Activated CD8-positive, alpha-beta T cell treated with anti-CD3 and anti-CD28 coated beads, Interleukin-2, amount 10 ng/mL, durations not matched to agents 7 days and 5 days (primary cell): ENCODE data around the gene SLC25A30. TPM values are rescaled to one million over a fixed set of nuclear protein-coding genes. Genes with fewer than 3 reads are reported as not detected.
A peak's percentile ranks its signal among the peaks of the same experiment; 100 is the strongest.
"Not testable (repeated sequence)": the region's sequence is repeated elsewhere in the genome, so short reads cannot be mapped to it uniquely, and the experiment has no call there.

Experiments used
- ATAC-seq: fragments of 150-1000 bp; cut with Tn5 transposase; one replicate; pipeline ENCODE4 v1.10.0; 2021; ENCODE audit warnings: moderate library complexity
- CTCF ChIA-PET: fragments of 350-600 bp; sonication (Branson Sonifier 250); formaldehyde crosslinking; loops from one replicate; lab custom pipeline; 2021; ENCODE audit warnings: antibody characterized with exemption; lab: Charles Lee
- POLR2A ChIA-PET: fragments of 350-600 bp; sonication (Branson Sonifier 250); formaldehyde crosslinking; loops from one replicate; lab custom pipeline; 2021; ENCODE audit warnings: antibody characterized with exemption; lab: Charles Lee
- DNase-seq: peaks from one replicate; pipeline ENCODE4 v3.0.0-alpha.2; 2020
- H3K27ac Mint-ChIP-seq: one replicate; pipeline ENCODE4 v1.8.0; 2021; ENCODE audit warnings: mild to moderate bottlenecking, mixed read lengths
- H3K27me3 Mint-ChIP-seq: one replicate; pipeline ENCODE4 v1.8.0; 2021; ENCODE audit warnings: low read depth, mixed read lengths
- H3K36me3 Mint-ChIP-seq: one replicate; pipeline ENCODE4 v1.8.0; 2021; ENCODE audit warnings: low read depth, mixed read lengths
- H3K4me1 Mint-ChIP-seq: one replicate; pipeline ENCODE4 v1.8.0; 2021; ENCODE audit warnings: low read depth, mixed read lengths
- H3K4me3 Mint-ChIP-seq: one replicate; pipeline ENCODE4 v1.8.0; 2021; ENCODE audit warnings: mild to moderate bottlenecking, mixed read lengths
- H3K9me3 Mint-ChIP-seq: one replicate; pipeline ENCODE4 v1.8.0; 2022; ENCODE audit warnings: mixed read lengths; ENCODE audit not compliant: insufficient read depth
- total RNA-seq, 2 experiments: library from RNA; stranded (reverse); gene quantifications; one replicate each; pipeline ENCODE4 v1.2.3, GENCODE V29; 2021

The SLC25A30 gene
- total RNA-seq, 2 experiments from 2014 or later, result 19.0 to 19.7 TPM

DNA sequence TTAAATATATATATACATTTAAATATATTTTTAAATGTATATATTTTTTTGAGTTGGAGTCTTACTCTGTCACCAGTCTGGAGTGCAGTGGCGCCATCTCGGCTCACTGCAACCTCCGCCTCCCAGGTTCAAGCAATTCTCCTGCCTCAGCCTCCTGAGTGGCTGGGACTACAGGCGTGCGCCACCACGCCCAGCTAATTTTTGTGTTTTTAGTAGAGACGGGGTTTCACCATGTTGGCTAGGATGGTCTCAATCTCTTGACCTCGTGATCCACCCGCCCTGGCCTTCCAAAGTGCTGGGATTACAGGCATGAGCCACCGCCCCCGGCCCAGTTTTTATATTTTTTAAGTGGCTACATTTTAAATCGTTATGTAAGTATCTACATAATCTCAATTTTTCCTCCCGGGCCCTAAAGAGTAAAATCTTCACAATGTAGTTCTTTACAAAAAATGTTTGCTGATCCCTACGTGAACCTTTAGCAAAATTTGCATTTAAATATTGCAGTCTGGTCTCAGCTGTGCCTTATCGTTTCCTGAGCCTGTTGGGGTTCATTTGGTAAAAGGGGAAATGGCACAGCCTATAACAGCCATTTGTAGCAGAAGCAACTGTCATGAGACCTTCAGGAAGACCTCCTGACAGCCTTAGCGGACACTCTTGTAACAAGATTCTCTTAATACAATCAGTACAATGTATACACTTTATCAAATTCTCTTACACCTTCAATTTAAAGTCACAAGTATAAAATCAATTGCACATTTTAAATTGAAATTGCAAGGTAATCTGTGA lies 8.1 kb upstream of the SLC25A30 start:
- not testable (repeated sequence) for H3K4me3 Mint-ChIP-seq, DNase-seq, H3K9me3 Mint-ChIP-seq, H3K27ac Mint-ChIP-seq, H3K4me1 Mint-ChIP-seq, H3K36me3 Mint-ChIP-seq, H3K27me3 Mint-ChIP-seq
- ATAC-seq, result peak; percentile 25
- POLR2A ChIA-PET, result interaction anchor here (1.4 kb wide), 1 partner anchor 8 kb away, joined by 4 read pairs; the partner anchor contains the start of gene SLC25A30
- CTCF ChIA-PET, result interaction anchor here (0.6 to 1.3 kb wide), 3 partner anchors 16 to 47 kb away, joined by 3 to 4 read pairs (median 3); no protein-coding TSS in a partner anchor

DNA sequence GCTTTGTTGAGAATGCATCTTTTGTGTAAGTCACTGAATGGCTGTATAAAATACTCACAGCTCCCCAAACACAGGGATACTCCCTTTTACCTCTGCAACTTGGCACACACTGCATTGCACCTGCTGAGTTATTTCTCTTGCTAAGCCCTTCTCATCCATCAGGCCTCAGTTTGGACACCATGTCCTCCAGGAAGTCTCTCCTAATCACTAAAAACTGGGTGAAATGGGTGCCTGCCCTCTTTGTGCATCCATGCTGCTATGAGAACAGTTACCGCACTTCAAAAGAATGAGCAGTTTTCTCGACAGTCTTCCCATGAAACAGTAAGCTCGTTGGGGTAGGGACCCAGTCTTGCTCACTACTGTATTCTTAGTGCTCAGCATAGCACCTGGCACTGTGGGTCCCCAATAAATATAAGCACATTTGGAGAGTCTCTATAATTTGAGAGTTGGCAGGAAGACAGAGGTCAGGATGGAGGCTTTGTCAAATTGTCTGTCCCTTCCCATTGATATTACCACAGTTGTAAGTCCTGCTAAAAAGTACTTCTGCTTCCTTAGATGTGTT lies 4.6 kb upstream of the SLC25A30 start:
- CTCF ChIA-PET, result interaction anchor here (1.1 to 1.2 kb wide), 2 partner anchors 23 to 42 kb away, joined by 3 read pairs; partner anchors contain the start of gene COG3
- H3K36me3 Mint-ChIP-seq, result no peaks in the 10 kb centered on the region

DNA sequence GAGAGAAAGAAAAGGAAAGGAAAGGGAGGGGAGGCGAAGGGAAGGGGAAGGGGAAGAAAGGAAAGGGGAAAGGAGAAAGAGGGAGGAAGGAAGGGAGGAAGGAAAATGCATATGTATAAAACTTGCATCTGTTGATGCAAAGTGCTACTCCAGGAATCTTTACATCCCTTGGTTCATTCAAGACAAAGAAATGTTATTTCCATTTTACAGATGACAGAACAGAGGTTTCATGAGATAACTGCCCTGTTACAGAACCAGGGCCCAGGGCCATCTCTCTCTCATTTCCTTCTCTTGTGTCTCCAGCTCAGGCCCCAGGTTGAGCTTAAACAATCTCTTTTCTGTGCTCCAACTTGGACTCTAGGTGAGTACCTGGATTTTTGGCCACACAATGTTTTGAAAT lies 1.8 kb upstream of the SLC25A30 start:
- ChIA-PET POLR2A (no interaction called here), CTCF (interaction anchor here (1.1 to 4.2 kb wide), 2 partner anchors 48 to 49 kb away, joined by 4 to 24 read pairs; no protein-coding TSS in a partner anchor)
- Mint-ChIP-seq H3K4me3 (no peak overlapping the region), H3K27me3 (no peaks in the 10 kb centered on the region), H3K27ac (no peak overlapping the region), H3K4me1 (peaks cover 9% of the 10 kb centered on the region), H3K36me3 (peaks cover 2% of the 10 kb centered on the region), H3K9me3 (no peaks in the 10 kb centered on the region)
- no peak for ATAC-seq
- no peak for DNase-seq

More for the DNA sequence above, 4.6 kb upstream of the SLC25A30 start:
- ATAC-seq, result no peak
- no peak overlapping the region for H3K4me3 Mint-ChIP-seq
- H3K9me3 Mint-ChIP-seq, result no peaks in the 10 kb centered on the region
- no peak for DNase-seq
- H3K4me1 Mint-ChIP-seq, result peaks cover 3% of the 10 kb centered on the region
- H3K27ac Mint-ChIP-seq, result no peak overlapping the region
- POLR2A ChIA-PET, result interaction anchor here (0.8 kb wide), 1 partner anchor 42 kb away, joined by 3 read pairs; the partner anchor contains the start of gene COG3
- H3K27me3 Mint-ChIP-seq, result no peaks in the 10 kb centered on the region

DNA sequence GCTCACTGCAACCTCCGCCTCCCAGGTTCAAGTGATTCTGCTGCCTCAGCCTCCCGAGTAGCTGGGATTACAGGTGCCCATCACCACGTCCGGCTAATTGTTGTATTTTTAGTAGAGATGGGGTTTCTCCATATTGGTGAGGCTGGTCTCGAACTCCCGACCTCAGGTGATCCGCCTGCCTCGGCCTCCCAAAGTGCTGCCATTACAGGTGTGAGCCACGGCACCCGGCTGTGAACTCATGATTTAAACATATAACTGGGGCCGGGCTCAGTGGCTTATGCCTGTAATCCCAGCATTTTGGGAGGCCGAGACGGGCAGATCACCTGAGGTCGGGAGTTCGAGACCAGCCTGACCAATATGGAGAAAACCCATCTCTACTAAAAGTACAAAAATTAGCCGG lies 1.2 kb upstream of the SLC25A30 start:
- ATAC-seq, H3K4me3 Mint-ChIP-seq, H3K27me3 Mint-ChIP-seq, H3K27ac Mint-ChIP-seq, DNase-seq, H3K36me3 Mint-ChIP-seq, POLR2A ChIA-PET, H3K9me3 Mint-ChIP-seq: not testable (repeated sequence)
- CTCF ChIA-PET, result interaction anchor here (1.4 to 4.2 kb wide), 2 partner anchors 10 to 48 kb away, joined by 4 to 24 read pairs; no protein-coding TSS in a partner anchor
- peaks cover 13% of the 10 kb centered on the region for H3K4me1 Mint-ChIP-seq

DNA sequence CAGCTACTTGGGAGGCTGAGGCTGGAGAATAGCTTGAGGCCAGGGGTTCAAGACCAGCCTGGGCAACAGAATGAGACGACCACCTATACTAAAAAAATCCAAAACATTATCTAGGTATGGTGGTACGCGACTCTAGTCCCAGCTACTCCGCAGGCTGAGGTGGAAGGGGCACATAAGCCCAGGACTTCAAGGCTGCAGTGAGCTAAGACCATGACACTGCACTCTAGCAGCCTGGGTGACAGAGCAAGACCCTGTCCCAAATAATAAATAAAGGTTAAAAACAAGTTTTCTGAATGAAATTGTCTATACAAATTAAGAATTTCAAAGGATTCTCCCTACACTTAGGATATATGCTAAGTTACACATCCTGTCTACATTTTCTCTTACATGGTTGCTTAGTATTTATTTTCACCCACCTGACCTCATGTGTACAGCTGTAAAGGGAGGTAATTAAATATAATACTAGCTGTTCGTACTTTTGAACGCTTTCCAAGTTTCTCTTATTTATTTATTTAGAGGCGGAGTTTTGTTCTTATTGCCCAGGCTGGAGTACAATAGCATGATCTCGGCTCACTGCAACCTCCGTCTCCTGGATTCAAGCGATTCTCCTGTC lies 1.6 kb downstream of the SLC25A30 start:
- CTCF ChIA-PET, result interaction anchor here (1.0 to 4.2 kb wide), 10 partner anchors 8 to 77 kb away, joined by 4 to 30 read pairs (median 4); no protein-coding TSS in a partner anchor
- H3K36me3 Mint-ChIP-seq, result peaks cover 3% of the 10 kb centered on the region

DNA sequence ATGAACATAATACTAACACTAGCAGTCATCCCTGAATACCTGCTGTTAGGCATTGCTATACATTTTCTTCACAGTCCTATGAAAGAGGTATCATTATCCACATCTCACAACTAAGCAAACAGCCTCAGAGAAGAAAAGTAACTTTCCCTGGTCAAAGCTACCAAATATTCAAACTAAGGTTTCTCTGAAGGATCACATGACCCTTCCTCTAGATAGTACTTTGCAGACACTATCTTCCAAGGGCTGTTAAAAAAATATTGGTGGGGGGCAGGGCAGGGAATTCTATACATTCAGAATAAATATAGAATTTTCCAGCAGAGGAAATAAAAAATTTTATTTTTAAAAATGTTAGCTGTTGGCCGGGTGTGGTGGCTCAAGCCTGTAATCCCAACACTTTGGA lies 3.1 kb downstream of the SLC25A30 start:
- Mint-ChIP-seq H3K36me3 (peaks cover 9% of the 10 kb centered on the region), H3K4me3 (peak overlapping the region; percentile 28), H3K27ac (no peak overlapping the region), H3K4me1 (peaks cover 15% of the 10 kb centered on the region), H3K27me3 (no peaks in the 10 kb centered on the region), H3K9me3 (no peaks in the 10 kb centered on the region)
- ATAC-seq, result no peak
- POLR2A ChIA-PET, result interaction anchor here (0.9 to 1.3 kb wide), 2 partner anchors 19 to 76 kb away, joined by 4 to 5 read pairs; no protein-coding TSS in a partner anchor
- CTCF ChIA-PET, result interaction anchor here (1.0 to 3.9 kb wide), 6 partner anchors 9 to 49 kb away, joined by 4 to 30 read pairs (median 8); no protein-coding TSS in a partner anchor
- DNase-seq, result no peak

More for the DNA sequence above, 1.6 kb downstream of the SLC25A30 start:
- POLR2A ChIA-PET, result interaction anchor here (0.8 to 3.3 kb wide), 7 partner anchors 10 to 85 kb away, joined by 3 to 19 read pairs (median 4); partner anchors contain the start of genes COG3 and TPT1
- Mint-ChIP-seq H3K4me3 (peak overlapping the region; percentile 91), H3K4me1 (peaks cover 15% of the 10 kb centered on the region), H3K27ac (peak overlapping the region; percentile 95), H3K27me3 (no peaks in the 10 kb centered on the region), H3K9me3 (no peaks in the 10 kb centered on the region)
- no peak for DNase-seq
- no peak for ATAC-seq

DNA sequence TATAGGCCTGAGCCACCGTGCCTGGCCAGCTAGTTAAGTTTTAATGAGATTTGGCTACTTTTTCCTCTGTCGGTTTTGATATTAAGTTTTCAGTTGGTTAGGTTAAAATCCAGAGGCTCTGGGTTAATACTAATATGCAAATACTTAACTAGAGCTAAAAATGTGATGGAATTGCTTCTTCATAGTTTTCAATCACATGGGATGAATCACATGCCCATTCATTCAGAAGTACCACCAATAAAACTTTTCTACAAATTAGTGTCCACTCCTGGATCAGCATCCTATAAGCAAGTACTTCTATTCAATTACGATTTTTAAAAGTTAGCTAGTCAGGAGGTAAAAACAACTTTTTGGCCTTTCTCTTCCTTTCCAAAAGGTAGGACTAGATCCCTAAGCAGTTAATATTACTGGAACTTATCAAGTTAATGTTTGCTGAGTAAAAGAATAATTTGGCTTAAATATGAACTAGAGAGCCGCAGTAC lies 4.3 kb downstream of the SLC25A30 start:
- peaks cover 15% of the 10 kb centered on the region for H3K4me1 Mint-ChIP-seq
- POLR2A ChIA-PET, result interaction anchor here (1.1 kb wide), 1 partner anchor 47 kb away, joined by 3 read pairs; no protein-coding TSS in a partner anchor

DNA sequence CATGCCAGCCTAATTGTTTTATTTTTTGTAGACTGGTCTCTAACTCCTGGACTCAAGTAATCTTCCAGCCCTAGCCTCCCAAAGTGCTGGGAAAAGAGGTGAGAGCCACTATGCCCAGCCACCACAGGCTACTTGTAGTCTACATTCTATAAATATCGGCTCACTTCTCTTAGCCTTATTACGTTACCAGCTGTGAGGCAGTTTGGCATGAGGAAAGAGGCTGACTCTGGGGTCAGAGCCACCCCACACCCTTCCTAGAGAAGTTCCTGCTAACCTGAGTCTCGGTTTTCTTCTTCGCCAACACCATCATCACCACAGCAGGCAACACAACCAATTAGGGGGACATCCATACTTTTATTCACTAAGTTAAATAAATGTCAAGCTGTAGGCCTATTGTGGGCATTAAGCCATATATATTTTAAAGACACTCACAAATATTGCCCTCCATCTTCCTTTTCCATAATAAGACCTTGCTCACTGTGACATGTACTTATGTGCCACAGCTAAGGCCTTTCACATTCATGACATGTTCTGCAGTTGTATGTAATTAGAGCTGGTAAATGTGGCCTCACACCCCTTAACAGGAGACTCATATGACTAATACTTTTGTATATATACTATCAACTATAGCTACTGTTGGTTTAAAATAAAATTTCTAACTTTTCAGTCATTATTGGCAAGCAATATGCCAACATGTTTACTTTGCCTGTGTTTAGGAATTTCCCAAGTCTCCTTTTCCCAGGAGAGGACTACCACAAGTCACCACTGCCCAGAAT lies 5.7 kb downstream of the SLC25A30 start:
- H3K9me3 Mint-ChIP-seq, result no peaks in the 10 kb centered on the region
- H3K27ac Mint-ChIP-seq, result no peak overlapping the region
- peaks cover 24% of the 10 kb centered on the region for H3K36me3 Mint-ChIP-seq
- ChIA-PET CTCF (interaction anchor here (0.8 to 3.2 kb wide), 4 partner anchors 9 to 28 kb away, joined by 3 to 13 read pairs (median 4); no protein-coding TSS in a partner anchor), POLR2A (no interaction called here)
- DNase-seq, result peak; percentile 9
- peaks cover 16% of the 10 kb centered on the region for H3K4me1 Mint-ChIP-seq
- no peak overlapping the region for H3K4me3 Mint-ChIP-seq
- no peak for ATAC-seq
- no peaks in the 10 kb centered on the region for H3K27me3 Mint-ChIP-seq

More for the DNA sequence above, 4.3 kb downstream of the SLC25A30 start:
- Mint-ChIP-seq H3K36me3 (peaks cover 12% of the 10 kb centered on the region), H3K9me3 (no peaks in the 10 kb centered on the region), H3K27me3 (no peaks in the 10 kb centered on the region), H3K27ac (no peak overlapping the region), H3K4me3 (no peak overlapping the region)
- CTCF ChIA-PET, result interaction anchor here (1.2 to 2.4 kb wide), 3 partner anchors 14 to 42 kb away, joined by 4 to 12 read pairs (median 5); no protein-coding TSS in a partner anchor
- DNase-seq, result no peak
- ATAC-seq, result no peak

DNA sequence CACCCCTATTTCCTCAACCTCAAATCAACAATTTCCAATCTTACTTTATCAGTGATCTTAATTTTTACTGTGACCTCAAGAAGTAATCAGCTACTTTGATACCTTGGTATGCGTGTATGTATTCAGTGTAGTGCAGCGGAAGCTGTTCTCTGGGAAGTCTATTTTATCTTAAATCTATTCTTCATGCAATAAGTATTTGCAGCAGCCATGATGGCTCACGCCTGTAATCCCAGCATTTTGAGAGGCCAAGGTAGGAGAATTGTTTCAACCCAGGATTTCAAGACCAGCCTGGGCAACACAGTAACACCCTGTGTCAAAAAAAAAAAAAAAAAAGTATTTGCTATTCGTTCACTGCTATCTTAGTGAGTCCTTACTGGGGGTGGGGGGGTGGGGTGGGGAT lies 6.5 kb downstream of the SLC25A30 start:
- peak; percentile 12 for DNase-seq
- ChIA-PET POLR2A (no interaction called here), CTCF (interaction anchor here (1.6 to 3.2 kb wide), 2 partner anchors 12 to 17 kb away, joined by 5 to 13 read pairs; no protein-coding TSS in a partner anchor)
- no peaks in the 10 kb centered on the region for H3K9me3 Mint-ChIP-seq
- peaks cover 16% of the 10 kb centered on the region for H3K4me1 Mint-ChIP-seq
- H3K4me3 Mint-ChIP-seq, result no peak overlapping the region
- H3K36me3 Mint-ChIP-seq, result peaks cover 27% of the 10 kb centered on the region
- H3K27ac Mint-ChIP-seq, result no peak overlapping the region
- no peaks in the 10 kb centered on the region for H3K27me3 Mint-ChIP-seq
- ATAC-seq, result no peak

DNA sequence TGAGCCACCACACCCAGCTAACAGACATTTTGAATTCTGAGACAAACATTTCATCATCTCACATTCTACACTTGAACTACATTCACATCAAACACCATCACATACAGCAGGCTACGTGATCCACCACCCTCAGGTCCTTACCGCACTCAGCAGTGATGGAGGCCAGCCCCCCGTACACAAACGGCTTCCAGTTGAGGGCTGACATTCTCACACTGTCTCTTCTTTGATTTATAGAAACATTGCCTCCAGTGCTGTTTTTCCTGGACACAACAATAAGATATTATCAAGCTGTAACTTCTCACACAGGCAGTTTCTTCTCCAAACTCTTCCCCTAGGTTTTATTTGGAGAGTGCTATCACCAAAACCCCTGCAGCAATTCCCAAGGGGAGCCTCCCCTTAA lies 7.0 kb downstream of the SLC25A30 start:
- ATAC-seq (no peak), DNase-seq (no peak)
- Mint-ChIP-seq H3K27me3 (no peaks in the 10 kb centered on the region), H3K36me3 (peaks cover 31% of the 10 kb centered on the region), H3K4me3 (no peak overlapping the region), H3K27ac (no peak overlapping the region), H3K4me1 (peaks cover 20% of the 10 kb centered on the region), H3K9me3 (no peaks in the 10 kb centered on the region)
- POLR2A ChIA-PET, result no interaction called here
- CTCF ChIA-PET, result interaction anchor here (3.2 kb wide), 1 partner anchor 12 kb away, joined by 13 read pairs; no protein-coding TSS in a partner anchor
